GM19193 (cell line): ENCODE data around the gene KMO.

Source experiments
- POLR2A ChIP-seq: IDR thresholded peaks from 4 replicates; pipeline ENCODE4 v1.6.1; 2011; ENCODE audit not compliant: insufficient read depth, insufficient read length; ENCODE audit errors: extremely low read depth

Gene KMO

GRCh38 chr1:241603731-241604245 is 71.6 kb downstream of the KMO start:
- TF ChIP-seq POLR2A, result no peak

- no peak for TF ChIP-seq POLR2A
Observed at GRCh38 chr1:241605146-241605805, 73.1 kb downstream of the KMO start.

- no peak for TF ChIP-seq POLR2A
Observed at GRCh38 chr1:241606544-241606943, 74.4 kb downstream of the KMO start.

GRCh38 chr1:241607497-241607896 is 75.3 kb downstream of the KMO start:
- no peak for TF ChIP-seq POLR2A

- no peak for TF ChIP-seq POLR2A
Observed at GRCh38 chr1:241608379-241609033, 76.3 kb downstream of the KMO start.

GRCh38 chr1:241610056-241610815 is 78.1 kb downstream of the KMO start:
- TF ChIP-seq POLR2A, result no peak

GRCh38 chr1:241611063-241611462 is 78.9 kb downstream of the KMO start:
- TF ChIP-seq POLR2A, result no peak

- no peak for TF ChIP-seq POLR2A
Observed at GRCh38 chr1:241611736-241612135, 79.6 kb downstream of the KMO start.

GRCh38 chr1:241612533-241613477 is 80.6 kb downstream of the KMO start:
- TF ChIP-seq POLR2A, result no peak

- TF ChIP-seq POLR2A, result no peak
Observed at GRCh38 chr1:241614144-241614543, 82.0 kb downstream of the KMO start.

GRCh38 chr1:241614572-241614971 is 82.4 kb downstream of the KMO start:
- TF ChIP-seq POLR2A, result no peak

- TF ChIP-seq POLR2A, result no peak
Observed at GRCh38 chr1:241615043-241615974, 83.1 kb downstream of the KMO start.

- TF ChIP-seq POLR2A, result no peak
Observed at GRCh38 chr1:241617426-241617825, 85.2 kb downstream of the KMO start.
